HEK293T (cell line): ENCODE measurements around the gene RNASE13.

Experiments
- ARNT ChIP-seq: fragments of 450-650 bp; IDR thresholded peaks from 2 replicates; pipeline ENCODE4 v1.6.1; 2017; ENCODE audit warnings: mild to moderate bottlenecking
- BHLHE40 ChIP-seq: fragments of 450-650 bp; IDR thresholded peaks from 2 replicates; pipeline ENCODE4 v1.6.1; 2016; ENCODE audit warnings: mild to moderate bottlenecking, moderate library complexity, borderline replicate concordance
- CTBP1 ChIP-seq: fragments of 450-650 bp; IDR thresholded peaks from 2 replicates; pipeline ENCODE4 v1.6.1; 2016; ENCODE audit warnings: borderline replicate concordance
- FOXA1 ChIP-seq: fragments of 450-650 bp; IDR thresholded peaks from 2 replicates; pipeline ENCODE4 v1.6.1; 2016; ENCODE audit warnings: mild to moderate bottlenecking
- PKNOX1 ChIP-seq: fragments of 450-650 bp; IDR thresholded peaks from 2 replicates; pipeline ENCODE4 v1.6.1; 2016
- SP1 ChIP-seq: fragments of 450-650 bp; IDR thresholded peaks from 2 replicates; pipeline ENCODE4 v1.6.1; 2017
- ZNF384 ChIP-seq: fragments of 450-650 bp; IDR thresholded peaks from 2 replicates; pipeline ENCODE4 v1.6.1; 2016

GRCh38 chr14:21034707-21035106, at the start of gene RNASE13:
- no peak for TF ChIP-seq ZNF384
- no peak for TF ChIP-seq PKNOX1
- no peak for TF ChIP-seq BHLHE40
- no peak for TF ChIP-seq ARNT
- no peak for TF ChIP-seq SP1
- no peak for TF ChIP-seq CTBP1
- TF ChIP-seq FOXA1: no peak
